Inflammatory macrophage (primary cell): ENCODE data around the gene CBFA2T3.

ENCODE experiments used
- DNase-seq, 2 donors: peaks; one replicate each; pipeline ENCODE4 v3.0.0-alpha.2; 2020 to 2022

Gene CBFA2T3

DNA sequence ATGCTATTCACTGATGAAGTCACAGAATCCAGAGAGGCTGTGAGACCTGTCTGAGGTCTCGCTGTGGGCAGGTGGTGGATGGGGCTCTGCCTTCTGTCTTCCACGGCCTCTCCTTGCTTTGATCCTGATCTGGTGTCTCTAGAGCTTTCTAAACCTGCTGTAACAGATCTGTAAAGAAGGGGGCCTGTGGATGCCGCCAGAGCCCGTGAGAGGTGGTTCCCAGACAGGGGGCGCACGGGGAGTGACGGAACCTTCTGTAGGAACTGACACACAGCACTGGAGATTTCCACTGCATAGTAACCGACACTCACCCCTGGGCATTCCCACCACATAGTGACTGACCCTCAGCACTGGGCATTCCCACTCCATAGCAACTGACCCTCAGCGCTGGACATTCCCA, 16.0 kb downstream of the CBFA2T3 start:
- DNase-seq: no peak

DNA sequence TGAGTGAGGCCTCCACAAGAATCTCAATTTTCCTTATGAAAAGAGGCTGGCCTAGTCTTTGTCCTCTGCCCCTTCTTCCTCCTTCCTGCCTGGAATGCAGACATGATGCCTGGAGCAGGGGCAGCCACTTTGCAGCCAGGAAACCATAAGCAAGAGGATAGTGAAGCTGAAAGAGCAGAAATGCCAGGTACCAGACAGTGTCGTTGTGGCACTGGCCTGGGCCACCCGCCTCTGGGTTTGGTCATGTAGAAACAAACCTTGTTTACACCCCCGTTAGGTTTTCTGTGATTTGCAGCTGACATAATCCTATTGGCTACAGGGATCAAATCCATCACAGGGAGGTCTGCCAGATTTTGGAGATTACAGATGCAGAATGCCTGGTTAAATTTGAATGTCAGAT, 16.5 kb downstream of the CBFA2T3 start:
- DNase-seq: no peak

DNA sequence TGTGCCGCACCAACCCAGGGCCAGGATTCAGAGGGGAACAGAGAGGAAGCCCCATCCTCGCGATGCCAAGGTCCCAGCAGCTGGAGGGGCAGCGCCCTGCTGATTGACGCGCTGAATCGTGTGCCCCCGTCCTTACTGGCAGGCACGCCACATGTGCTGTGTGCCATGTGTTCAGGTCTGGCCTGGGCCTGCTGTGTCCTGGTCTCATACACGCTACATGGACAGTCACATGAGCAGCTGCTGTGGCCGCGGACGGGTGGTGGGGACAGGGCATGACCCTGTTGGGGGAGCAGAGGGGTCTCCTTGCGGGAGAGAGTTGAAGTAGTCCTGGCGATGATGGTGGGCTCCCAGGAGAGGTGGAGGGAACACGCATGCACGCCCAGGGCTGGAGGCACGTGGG, 18.0 kb downstream of the CBFA2T3 start:
- no peak for DNase-seq

DNA sequence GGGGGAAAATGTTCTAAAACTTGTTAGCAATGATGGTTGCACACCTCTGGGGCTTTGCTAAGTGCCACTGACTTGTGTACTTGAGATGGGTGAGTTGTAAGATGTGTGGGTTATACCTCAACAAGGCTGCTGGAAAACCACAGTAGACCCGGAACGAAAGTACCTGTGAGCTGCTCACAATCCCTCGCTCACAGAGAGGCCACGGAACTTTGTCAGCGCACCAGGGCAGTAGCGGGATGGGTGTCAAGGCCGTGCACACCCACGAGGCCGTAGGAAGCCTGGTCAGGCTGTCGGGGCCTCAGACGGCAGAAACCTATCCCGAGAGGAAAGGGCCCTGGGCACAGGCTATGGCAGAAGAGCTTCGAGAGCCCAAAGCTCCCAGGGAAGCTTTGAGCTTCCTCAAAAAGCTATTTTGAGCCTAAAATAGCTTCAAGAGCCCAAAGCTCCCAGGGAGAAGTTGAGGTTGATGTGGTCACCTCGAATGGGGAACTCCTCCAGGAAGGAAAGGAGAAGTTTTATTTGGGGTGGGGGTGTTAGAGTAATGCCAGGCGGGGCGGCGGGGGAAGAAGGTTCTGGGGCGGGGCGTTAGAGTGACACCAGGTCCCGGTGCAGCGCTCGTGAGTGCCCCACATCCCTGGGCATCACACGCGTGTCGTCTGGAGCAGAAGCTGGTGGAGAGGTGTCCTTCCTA, 19.0 kb downstream of the CBFA2T3 start:
- DNase-seq: peak; percentile 95 to 96

DNA sequence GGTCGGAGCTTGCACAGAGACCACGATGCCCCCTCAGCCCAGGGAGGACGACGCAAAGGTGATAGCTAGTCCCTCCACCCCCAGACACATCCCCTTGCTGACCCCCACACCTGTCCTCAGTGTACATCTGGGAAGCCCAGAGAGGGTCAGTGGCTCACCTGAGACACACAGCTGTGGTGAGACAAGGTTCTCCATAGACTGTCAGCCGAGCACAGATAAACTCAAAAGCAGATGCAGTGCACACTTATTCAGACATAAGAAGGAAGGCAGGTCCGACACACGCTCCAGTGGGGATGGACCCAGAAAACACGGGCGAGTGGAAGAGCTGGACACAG, 19.6 kb downstream of the CBFA2T3 start:
- DNase-seq: no peak

DNA sequence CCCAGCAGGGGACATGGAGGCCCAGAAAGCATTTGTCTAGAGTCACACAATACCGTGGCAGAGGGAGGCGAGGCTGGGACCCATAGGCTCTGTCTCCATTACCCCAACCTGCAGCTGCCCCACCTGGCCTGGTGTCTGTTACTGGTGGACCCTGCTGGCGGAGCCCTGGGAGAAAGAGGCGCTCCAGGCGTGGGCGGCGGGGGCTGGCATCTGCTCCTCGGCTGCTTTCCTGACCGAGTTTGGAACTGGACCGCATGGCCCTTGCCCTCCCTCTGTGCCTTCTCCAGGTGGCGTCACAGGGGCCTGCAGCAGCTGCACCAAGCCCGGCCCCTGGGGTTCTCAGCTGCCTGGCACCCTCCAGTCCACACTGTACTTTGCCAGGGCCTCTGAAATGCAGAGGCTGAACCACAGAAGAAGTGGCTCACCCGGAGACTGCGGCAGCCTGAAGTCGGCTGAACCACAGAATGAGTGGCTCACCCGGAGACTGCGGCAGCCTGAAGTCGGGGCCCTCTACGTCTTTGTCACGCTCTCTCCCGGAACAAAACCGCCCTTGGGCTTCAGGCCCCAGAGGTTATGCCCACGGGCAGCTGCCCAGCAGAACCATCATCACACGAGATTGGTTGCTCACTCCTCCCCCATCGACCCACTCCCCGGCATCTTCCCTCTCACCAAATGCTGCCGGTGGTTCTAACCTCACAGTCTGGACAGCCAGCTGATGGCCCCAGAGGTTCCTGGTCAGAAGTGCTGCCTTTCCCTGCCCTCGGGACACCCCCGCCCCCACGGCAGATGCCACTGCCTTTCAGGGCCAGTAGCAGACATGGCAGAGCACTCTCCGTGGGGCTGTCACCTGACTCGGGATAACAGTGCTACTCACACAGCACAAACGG, 20.2 kb downstream of the CBFA2T3 start:
- DNase-seq: peak; percentile 37 to 77

DNA sequence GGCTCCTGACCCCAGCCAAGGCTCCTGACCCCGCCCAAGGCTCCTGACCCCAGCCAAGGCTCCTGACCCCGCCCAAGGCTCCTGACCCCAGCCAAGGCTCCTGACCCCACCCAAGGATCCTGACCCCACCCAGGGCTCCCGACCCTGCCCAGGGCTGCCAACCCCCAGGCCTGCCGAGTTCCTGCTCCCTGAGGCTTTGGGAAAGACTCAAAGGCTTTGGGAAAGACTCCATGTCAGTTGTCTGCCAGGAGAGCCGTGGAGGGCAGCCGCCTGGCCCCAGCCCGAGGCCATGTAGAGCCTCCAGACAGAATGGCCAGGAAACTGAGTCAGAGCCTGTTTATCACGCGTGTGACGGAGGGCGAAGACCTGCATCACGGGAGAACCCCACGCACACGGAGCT, 21.1 kb downstream of the CBFA2T3 start:
- no peak for DNase-seq

DNA sequence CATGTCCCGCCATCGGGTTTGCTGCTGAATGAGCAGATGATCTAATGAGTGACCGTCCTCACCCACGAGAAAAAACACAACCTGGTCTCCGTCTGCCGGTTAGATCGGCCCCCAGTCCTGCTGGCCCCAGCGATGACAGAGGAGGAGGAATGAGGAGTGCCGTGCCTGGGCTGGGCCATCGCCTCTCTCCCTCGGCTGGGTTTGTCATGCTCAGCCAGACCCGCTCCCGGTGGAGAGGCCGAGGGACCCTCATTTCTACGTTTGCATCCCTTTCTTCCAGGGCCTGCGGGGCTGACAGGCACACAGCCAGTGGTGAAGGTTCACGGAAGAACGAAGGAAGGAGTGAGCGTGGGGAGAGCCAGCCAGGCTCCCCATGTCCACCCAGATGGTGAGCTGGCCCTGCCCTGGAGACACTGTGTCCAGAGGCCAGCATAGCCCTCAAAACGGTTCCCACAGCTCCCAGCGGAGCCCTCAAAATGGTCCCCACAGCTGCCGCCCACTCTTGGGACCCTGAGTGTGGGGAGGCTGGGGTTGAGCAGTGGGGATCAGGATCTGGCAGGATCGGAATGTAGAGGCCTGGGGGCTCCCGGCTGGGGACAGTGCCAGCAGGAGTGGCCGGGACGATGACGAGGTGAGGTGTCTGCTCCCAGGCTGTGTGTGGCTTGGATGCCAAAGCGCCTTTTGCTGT, 23.9 kb downstream of the CBFA2T3 start:
- no peak for DNase-seq

DNA sequence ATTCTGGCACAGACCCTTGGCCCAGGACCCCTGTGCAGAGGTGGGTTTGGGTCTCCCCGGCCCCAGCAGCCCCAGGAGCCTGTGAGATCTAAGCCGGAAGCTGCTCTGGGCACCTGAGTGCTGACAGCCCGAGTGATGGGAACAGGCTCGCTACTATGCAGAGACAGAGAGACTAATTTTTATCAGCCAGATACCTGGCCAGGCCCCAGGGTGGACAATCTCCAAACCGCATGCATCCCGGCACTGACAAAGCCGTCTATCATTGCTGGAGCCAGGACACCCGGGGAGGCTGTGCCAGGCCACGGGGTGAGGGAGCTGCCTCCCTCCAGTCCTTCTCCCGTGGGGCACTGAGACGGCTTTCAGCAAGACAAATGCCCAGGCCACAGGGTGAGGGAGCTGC, 25.0 kb downstream of the CBFA2T3 start:
- DNase-seq: no peak

DNA sequence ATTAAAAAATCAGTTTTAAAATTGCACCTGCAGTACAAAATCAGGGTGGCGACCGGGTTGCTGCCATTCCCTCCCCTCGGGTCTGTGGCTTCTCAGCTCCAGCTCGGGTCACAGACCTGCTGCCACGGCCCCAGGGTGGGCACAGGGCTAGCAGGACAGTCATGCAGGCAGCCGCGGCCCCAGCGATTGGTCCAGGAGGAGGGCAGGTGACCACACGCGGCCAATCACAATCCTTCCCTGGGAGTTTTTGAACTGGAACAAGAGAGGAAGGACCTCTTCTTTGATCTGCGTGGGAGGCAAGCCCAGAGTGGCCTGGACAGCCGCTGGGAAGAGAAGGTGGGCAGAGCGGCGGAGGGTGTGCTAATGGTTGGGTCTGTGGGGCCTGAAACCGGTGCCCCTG, 25.5 kb downstream of the CBFA2T3 start:
- no peak for DNase-seq

DNA sequence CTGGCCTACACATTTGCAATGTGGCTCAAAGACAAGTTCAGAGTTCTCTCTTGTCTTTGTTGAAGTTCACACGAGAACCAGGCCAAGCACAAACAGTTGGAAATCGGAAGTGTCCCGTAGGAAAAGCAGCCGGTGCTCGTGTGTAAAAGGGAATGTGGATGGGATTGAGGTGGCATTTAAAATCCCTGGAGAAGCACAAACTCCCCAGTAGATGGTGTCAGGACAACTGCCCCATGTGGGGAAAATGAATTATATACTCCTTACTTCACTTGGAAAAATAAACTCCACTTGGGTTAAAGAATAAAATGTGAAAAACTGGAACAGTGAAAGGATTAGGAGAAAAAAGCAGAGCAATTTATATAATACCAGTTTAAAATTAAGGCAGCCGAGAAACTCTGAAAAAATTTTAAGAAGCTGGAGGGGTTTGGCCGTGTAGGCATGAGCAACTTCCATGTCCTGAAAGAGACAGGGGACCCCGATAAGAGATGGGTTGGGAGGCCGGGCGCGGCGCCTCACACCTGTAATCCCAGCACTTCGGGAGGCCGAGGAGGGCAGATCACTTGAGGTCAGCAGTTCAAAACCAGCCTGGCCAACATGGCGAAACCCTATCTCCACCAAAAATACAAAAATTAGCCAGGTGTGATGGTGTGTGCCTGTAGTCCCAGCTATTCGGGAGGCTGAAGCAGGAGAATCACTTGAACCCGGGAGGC, 28.1 kb downstream of the CBFA2T3 start:
- DNase-seq: no peak

DNA sequence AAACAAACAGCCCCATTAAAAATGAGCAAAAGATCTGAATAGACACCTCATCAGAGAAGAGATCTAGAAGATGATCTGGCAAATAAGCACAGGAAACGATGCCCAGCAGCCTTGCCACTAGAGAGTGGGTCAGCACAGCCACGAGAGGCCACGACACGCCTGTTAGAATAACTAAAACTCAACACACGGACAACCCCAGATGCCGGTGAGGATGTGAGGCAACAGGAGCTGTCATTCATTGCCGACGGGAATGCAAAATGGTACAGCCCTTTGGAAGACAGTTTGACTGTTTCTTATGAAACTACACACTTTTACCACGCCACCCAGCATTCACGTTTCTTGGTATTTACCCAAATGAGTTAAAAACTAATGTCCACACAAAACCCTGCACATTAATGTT, 31.5 kb downstream of the CBFA2T3 start:
- no peak for DNase-seq

DNA sequence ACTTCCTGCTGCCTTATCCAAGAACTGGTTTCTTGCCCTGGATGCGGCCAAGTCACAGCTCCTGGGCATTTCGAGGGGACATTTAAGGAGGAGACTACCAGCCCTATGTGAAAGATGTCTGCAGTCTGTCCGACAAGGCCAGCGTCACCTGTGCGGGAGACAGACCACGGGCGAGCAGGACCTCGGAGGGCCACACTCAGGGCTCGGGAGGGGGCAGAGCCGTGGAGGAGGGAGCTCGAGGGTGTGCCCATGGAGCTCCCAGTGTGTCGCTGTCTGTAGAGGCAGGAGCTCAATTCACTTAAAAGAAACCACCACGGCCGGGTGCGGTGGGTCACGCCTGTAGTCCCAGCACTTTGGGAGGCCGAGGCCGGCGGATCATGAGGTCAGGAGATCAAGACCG, 33.3 kb downstream of the CBFA2T3 start:
- DNase-seq: no peak

DNA sequence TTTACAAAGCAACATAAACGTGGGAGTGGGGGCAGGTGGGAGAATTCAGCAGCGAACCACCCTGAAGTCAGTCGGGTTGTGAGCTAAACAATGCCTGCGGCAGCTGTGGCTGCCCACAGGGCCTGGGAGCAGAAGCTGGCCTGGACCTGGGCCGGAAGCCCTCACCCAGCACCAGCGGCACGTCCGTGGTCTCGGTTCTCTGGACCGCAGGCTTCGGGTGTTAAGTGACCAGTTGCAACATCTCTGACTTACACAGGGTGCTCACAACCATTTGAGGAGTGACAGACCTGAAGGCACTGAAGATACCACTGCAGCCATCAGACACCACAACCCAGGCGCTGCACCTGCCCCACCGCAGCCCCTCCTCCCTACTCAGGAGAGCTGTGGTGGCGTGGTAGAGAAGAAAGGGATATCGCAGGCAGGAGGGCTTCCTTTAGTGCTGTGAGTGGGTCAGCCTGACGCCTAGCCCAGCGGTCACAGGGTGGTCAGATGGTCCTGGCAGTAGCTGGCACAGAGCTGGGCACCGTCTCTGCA, 33.8 kb downstream of the CBFA2T3 start:
- no peak for DNase-seq

DNA sequence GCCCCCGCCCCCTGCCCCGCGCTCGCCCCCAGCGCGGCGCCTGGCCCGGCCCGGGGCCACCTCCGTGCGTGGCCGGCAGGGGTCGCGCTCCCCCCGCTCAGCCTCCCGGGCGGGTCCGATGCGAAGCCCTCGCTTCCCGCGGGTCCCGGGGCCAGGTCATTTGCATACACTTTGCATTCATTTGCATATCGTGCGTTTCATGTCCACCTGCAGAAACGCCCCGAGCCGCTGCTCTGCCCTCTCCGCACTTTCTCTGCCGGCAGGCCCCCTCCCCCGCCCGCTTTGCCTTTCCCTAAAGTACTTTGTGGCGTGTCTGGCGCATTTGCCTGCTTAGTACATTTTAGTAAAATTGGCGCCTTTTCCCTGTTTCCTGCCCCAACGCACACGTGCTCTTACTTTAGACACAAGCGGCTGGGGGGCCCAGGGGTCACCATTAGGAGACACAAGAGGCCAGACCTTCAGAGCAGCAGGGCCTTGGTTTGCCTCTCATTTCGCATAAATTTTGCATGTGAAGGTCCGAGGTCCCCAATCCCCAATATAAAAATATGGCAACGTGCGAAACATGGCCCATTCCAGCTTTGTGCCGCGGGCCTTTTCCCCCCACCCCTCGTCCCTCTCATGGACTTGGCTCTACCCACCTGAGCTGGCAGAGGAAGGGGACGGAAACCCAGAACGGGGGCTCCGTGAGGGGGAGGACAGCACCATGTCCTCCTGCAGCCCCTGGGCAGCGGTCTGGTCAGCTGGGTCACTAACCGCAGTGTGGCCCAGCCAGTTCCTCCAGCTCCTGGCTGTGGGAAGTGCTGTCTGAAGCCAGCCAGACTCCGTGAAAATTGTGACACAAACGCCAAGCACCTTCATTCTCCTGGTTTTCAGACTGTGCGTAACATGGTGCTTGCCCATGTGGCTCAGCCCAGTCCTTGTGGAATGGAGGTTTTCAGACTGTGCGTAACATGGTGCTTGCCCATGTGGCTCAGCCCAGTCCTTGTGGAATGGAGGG, 34.8 kb downstream of the CBFA2T3 start:
- DNase-seq: peak in 1 of 2 donors; percentile 46

DNA sequence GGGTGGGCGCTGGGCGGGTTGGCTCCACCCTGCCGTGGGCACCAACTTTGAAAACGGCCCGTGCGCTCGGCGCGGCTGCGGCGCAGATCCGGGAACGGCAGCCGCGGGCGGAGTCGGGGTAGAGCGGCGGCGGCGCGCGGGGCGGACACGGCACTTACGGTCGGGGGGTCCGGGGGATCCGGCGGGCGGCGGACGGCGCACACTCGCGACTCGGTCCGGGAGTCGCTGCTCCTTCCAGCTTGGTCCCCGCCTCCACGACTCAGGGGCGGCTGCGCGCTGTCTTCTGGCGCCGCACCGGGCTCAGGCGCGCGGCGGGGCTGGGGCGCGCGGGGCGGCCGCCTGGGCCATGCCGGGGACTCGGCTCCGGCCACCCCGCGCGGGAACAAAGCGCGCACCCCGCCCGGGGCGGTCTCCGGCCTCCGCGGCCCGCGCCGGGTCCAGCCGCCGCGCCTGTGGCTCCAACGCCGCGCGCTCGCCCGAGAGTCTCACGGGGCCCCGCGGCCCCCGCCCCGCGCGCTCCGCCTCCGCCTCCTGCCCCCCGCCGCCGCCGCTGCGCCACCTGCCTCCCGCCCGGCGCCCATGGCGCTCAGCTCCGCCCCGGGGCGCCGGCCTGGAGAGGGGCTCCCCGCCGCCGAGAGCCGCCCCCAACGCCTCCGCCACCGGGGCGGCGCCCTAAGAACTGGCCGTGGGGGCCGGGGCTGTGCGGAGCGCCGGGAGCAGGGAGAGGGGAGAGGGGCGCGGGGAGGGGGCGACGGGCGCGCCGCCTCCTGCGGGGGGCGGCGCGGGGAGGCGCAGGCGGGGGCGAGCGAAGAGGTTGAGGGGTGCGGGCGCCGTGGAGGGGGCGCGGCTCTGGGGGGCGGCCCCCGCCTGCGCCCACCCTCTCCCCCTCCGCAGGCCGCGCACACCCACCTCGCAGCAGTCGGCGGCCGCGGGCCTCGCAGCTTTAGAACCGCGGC, 35.9 kb downstream of the CBFA2T3 start:
- peak in 1 of 2 donors; percentile 8 for DNase-seq

DNA sequence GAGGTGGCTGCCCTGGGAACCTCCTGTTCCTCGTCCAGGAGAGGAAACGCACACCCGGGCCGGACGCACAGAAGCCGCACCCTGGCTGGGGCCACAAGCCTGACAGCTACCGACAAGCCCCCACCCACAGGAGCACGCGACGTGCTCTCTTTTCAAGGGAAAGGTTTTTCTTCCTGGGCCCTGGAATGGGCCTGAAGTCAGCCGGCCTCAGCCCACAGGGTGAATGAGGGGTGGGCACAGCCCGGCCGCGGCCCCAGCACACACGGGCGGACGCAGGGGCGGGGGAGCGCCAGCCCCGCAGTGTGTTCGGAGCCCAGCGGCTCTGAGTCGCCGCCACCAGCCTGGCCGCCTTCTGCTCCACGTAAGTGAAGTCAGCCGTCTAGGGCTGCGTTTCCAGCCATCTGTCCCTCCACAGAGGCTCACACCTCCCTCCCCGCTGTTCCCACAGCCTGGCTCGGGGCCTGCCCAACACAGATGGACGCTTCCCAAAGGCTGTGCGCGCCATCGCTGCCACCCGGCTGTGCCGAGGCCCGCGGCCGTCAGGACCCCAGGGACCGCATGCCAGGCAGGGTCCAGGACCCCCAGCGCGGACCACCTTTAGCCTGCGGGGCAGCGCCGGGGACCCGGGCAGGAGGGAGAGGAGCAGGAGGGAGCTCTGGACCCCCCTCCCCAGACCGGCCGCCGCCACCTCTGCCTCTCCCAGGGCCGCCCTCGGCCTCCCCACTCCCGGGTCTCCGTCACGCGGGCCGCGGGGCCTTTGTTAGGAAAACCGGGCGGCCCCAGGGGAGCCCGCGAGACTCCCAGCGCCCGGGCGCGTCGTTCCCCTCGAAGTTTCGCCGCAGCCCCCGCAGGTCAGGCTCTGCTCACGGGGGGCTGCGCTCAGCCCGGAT, 36.8 kb downstream of the CBFA2T3 start:
- DNase-seq: peak in 1 of 2 donors; percentile 14

DNA sequence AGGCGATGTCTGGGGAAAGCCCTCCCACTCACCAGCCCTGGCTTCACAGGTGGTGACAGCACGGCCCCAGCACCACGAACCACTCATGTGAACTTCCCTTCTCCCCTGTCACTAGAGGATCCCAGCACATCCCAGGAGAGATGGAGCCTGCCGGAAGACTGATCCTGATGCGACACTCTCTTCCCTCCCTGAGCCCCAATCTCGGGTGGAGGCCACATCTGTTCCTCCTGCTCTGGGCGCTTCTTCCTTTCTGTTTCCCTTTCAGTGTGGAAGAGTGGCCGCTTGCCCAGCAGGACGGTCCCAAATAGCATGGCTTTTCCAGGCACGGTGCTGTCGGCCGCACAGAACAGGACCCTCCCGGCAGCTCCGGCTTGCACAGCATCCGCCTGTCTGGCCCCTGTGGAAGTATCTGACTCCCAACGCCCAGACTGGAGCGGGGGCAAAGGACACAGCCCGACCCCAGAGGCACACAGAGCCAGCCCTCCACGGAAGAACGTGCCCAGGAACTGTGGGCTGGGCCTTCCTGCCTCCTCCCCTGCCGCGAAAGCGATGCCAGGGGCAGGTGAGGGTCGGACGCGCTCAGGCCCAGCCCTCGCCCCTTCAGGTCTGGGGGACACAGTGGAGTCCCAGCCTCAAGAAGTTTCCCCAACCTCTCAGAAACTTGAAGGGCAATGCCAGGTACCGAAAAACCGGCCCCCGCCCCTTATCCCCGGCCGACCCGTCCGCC, 37.6 kb downstream of the CBFA2T3 start:
- peak in 1 of 2 donors; percentile 13 for DNase-seq
